Fibroblast of mammary gland (primary cell): ENCODE measurements around the gene KBTBD3.

ENCODE experiments used
- DNase-seq: peaks from one replicate; pipeline ENCODE4 v3.0.0-alpha.2; 2010; ENCODE audit warnings: low read depth
- H3K4me3 ChIP-seq: 2 replicates; pipeline ENCODE4 v1.5.1; 2011; ENCODE audit warnings: low read depth, mild to moderate bottlenecking, low read length, moderate library complexity; ENCODE audit not compliant: control insufficient read depth
- CTCF ChIP-seq: conservative IDR thresholded peaks from 2 replicates; pipeline ENCODE4 v1.5.1; 2011; ENCODE audit warnings: low read depth, low read length, inconsistent platforms; ENCODE audit not compliant: control insufficient read depth, insufficient read depth

The KBTBD3 gene

DNA sequence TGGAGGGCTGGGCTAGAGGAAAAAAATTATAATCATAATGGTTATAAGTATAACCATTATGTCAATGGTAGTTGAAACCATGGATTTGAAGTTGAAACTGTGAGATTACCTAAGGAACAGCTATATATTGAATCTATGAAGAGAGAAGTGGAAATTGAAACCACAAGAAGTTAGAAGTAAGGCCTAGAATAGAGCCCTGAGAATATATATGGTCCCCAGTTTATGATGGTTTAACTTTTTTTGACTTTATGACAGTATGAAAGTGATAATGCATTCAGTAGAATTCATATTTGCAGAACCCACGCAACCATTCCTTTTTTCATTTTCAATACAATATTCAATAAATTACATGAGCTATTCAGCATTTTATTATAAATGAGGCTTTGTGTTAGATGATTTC lies 15.3 kb upstream of the KBTBD3 start:
- H3K4me3 ChIP-seq, result no peak overlapping the region
- DNase-seq, result no peak
- TF ChIP-seq CTCF, result no peak

- no peak for TF ChIP-seq CTCF
- peak; percentile 79 for DNase-seq
- no peak overlapping the region for H3K4me3 ChIP-seq
Observed at GRCh38 chr11:106091480-106092123, 14.5 kb upstream of the KBTBD3 start.

GRCh38 chr11:106088896-106089295 lies 11.7 kb upstream of the KBTBD3 start:
- DNase-seq, result no peak
- no peak overlapping the region for H3K4me3 ChIP-seq
- TF ChIP-seq CTCF, result no peak

DNA sequence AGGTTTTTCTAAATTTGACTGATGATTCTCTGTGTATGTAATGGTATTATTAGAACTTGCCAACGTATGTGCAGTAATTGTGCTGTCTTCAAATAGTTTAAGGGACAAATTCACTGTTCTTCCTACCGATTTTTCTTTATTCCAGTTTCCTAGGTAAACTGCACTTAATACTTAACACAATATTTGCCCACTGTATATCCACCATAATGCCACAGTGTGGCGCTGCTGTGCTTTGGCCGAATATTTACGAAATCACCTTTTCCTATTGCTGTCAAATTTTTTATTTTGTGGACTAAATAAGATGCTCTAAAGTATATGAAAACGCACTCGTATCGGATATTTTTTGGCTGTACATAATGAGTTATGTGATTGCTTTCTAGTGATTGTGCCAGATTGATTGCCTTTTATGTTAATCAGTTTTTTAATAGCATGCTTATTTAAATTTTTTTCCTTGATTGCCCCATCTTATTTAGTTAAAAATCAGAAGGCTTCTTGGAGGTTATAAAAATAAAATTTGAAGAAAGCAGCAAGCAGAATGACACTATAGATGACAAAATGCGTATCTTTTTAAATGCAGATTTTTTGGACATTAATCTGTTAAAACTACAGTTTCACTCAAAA lies 10.8 kb upstream of the KBTBD3 start:
- H3K4me3 ChIP-seq, result no peak overlapping the region
- TF ChIP-seq CTCF, result peak; percentile 92
- DNase-seq, result peak; percentile 70

- no peak for DNase-seq
- H3K4me3 ChIP-seq, result no peak overlapping the region
Observed at GRCh38 chr11:106086850-106087249, 9.7 kb upstream of the KBTBD3 start.

GRCh38 chr11:106086135-106086534 lies 9.0 kb upstream of the KBTBD3 start:
- DNase-seq, result no peak
- TF ChIP-seq CTCF, result no peak

More at GRCh38 chr11:106086850-106087249, 9.7 kb upstream of the KBTBD3 start:
- no peak for TF ChIP-seq CTCF

More at GRCh38 chr11:106086135-106086534, 9.0 kb upstream of the KBTBD3 start:
- no peak overlapping the region for H3K4me3 ChIP-seq
